ENCODE results near the gene FAM110A.

DNA sequence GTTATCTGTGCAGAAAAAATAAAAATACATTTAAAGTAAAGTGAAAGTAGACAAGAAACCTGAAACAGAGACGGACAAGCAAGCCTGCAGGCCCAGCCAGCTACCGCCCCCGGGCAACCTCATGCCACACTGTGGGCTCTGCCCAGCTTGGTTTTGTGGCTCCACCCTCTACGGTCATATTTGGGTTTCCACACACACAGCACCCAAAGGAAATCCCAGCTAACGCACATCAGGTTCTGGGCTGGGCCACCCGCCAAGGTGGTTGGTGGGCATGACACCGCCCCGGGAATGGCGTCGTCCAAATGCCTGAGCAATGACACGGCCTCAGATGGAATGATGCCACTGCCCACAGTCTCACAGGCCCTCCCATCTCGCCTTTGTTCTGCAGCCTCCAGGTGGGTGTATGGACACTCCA, 22.9 kb downstream of the FAM110A start:
- no peak for TF ChIP-seq POLR2A (IDR thresholded peaks at IDR 0.05)
- TF ChIP-seq CTCF (IDR thresholded peaks at IDR 0.05) = no peak
